HUES6 (cell line): ENCODE measurements around the gene CCL20.

Experiments used
- H3K27ac ChIP-seq: 2 replicates; pipeline ENCODE4 v1.7.0; 2013; ENCODE audit warnings: low read depth, mild to moderate bottlenecking, low read length, inconsistent platforms
- H3K27me3 ChIP-seq: 2 replicates; pipeline ENCODE4 v1.6.1; 2013; ENCODE audit warnings: low read length; ENCODE audit not compliant: control insufficient read depth, insufficient read depth
- H3K36me3 ChIP-seq: 2 replicates; pipeline ENCODE4 v1.6.1; 2013; ENCODE audit warnings: low read length; ENCODE audit not compliant: control insufficient read depth, insufficient read depth
- H3K4me1 ChIP-seq: 2 replicates; pipeline ENCODE4 v1.6.1; 2013; ENCODE audit warnings: low read length; ENCODE audit not compliant: control insufficient read depth, insufficient read depth
- H3K4me3 ChIP-seq: 2 replicates; pipeline ENCODE4 v1.5.1; 2013; ENCODE audit warnings: low read depth, low read length
- H3K9ac ChIP-seq: one replicate; pipeline ENCODE4 v1.6.1; 2013; ENCODE audit warnings: mild to moderate bottlenecking, low read length
- H3K9me3 ChIP-seq: 2 replicates; pipeline ENCODE4 v1.6.1; 2013; ENCODE audit warnings: low read depth, low read length; ENCODE audit not compliant: control insufficient read depth, insufficient read depth

CCL20 gene

GRCh38 chr2:227805578-227805977 lies 8.1 kb upstream of the CCL20 start:
- Histone ChIP-seq H3K4me1 (no peaks in the 10 kb centered on the region; the same call in 1 of the 2 replicates), H3K9ac (no peak overlapping the region), H3K27ac (no peak overlapping the region), H3K4me3 (no peak overlapping the region), H3K9me3 (no peaks in the 10 kb centered on the region), H3K36me3 (no peaks in the 10 kb centered on the region), H3K27me3 (no peaks in the 10 kb centered on the region)

DNA sequence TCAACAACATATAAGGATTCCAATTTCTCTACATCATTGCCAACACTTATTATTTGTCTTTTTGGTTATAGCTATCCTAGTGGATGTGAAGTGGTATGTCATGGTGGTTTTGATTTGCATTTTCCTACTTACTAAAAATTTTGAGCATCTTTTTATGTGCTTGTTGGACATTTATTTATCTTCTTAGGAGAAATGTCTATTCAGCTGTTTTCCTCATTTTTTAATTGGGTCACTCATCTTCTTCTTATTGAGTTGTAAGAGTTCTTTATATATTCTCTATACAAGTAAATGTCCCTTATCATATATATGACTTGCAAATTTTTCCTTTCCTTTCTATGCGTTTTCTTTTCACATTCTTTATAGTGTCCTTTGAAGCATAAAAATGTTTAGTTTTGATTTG lies 4.7 kb upstream of the CCL20 start:
- Histone ChIP-seq H3K4me1 (0 out of 2 replicates have a peak, but pooled peaks cover 4% of the 10 kb centered on the region), H3K27me3 (no peaks in the 10 kb centered on the region), H3K9me3 (no peaks in the 10 kb centered on the region), H3K27ac (no peak overlapping the region), H3K4me3 (no peak overlapping the region), H3K36me3 (no peaks in the 10 kb centered on the region), H3K9ac (no peak overlapping the region)

DNA sequence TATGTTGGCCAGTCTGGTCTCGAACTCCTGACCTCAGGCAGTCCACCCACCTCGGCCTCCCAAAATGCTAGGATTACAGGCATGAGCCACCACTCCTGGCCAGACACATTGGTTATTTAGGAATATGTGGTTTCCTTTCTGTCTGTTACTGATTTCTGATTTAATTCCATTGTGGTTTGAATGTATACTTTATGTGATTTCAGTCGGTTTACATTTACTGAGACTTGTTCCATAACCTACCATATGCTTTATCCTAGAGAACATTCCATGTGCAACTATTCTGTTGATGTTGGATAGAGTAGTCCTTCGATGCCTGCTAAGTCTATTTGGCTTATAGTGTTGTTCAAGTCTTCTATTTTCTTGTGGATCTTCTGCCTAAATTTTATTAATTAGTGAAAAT lies 1.6 kb upstream of the CCL20 start:
- H3K27ac ChIP-seq: no peak overlapping the region
- no peaks in the 10 kb centered on the region for H3K9me3 ChIP-seq
- H3K27me3 ChIP-seq: no peaks in the 10 kb centered on the region
- no peaks in the 10 kb centered on the region for H3K36me3 ChIP-seq
- H3K9ac ChIP-seq: no peak overlapping the region
- H3K4me1 ChIP-seq: 0 out of 2 replicates have a peak, but pooled peaks cover 4% of the 10 kb centered on the region
- H3K4me3 ChIP-seq: no peak overlapping the region

DNA sequence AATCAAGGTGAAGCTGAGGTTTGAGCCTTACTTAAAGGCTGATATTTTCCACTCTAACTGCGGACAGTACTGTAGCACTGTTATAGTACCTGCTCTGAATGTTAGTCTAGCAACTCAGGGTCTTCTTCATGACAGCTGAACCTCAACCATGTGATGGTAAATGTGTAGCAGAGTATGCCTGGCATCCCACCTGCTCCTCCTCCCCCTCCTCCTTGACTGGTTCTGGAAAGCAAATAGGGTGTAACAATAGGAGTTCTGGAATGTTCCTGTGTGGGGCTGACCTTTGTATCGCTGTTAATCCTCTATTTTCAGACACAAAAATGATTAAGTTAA lies 447 bp upstream of the CCL20 start:
- no peaks in the 10 kb centered on the region for H3K9me3 ChIP-seq
- no peak overlapping the region for H3K4me3 ChIP-seq
- no peak overlapping the region for H3K27ac ChIP-seq
- no peaks in the 10 kb centered on the region for H3K36me3 ChIP-seq
- H3K27me3 ChIP-seq: no peaks in the 10 kb centered on the region
- H3K4me1 ChIP-seq: peaks cover 6% of the 10 kb centered on the region; the same call in 1 of the 2 replicates
- H3K9ac ChIP-seq: no peak overlapping the region

GRCh38 chr2:227815066-227815465 lies 1.4 kb downstream of the CCL20 start:
- Histone ChIP-seq H3K4me3 (no peak overlapping the region), H3K36me3 (no peaks in the 10 kb centered on the region), H3K9me3 (no peaks in the 10 kb centered on the region), H3K9ac (no peak overlapping the region), H3K27me3 (no peaks in the 10 kb centered on the region), H3K4me1 (peaks cover 8% of the 10 kb centered on the region; the same call in 1 of the 2 replicates), H3K27ac (no peak overlapping the region)

DNA sequence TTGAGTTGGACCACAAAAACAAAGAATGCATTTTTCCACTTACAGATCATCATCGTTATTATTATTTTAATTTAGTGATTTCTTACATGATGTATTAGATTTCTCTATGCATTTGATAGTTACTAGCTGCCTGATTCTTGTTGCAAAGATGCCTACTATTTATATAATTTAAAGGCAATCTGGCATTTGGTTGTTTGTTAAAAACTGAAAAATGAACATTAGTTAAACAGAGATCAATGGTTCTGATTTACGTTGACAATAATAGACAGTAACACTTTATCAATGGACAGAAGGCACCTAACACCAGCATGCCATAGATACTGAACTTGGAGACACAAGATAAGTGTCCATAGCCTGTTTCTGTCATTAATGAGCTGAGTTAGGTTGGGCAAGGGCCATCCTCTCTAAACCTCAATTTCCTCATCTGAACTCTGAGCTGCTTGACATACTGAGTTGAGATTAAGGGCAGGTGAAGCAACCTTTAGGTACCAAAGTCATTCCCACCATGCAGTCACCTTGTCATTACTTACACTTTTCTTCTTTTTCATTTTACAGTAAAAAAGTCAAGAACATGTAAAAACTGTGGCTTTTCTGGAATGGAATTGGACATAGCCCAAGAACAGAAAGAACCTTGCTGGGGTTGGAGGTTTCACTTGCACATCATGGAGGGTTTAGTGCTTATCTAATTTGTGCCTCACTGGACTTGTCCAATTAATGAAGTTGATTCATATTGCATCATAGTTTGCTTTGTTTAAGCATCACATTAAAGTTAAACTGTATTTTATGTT lies 3.1 kb downstream of the CCL20 start:
- Histone ChIP-seq H3K9ac (no peak overlapping the region), H3K4me1 (peaks cover 8% of the 10 kb centered on the region; the same call in 1 of the 2 replicates), H3K9me3 (no peaks in the 10 kb centered on the region), H3K4me3 (no peak overlapping the region), H3K27ac (no peak overlapping the region), H3K36me3 (no peaks in the 10 kb centered on the region), H3K27me3 (no peaks in the 10 kb centered on the region)

DNA sequence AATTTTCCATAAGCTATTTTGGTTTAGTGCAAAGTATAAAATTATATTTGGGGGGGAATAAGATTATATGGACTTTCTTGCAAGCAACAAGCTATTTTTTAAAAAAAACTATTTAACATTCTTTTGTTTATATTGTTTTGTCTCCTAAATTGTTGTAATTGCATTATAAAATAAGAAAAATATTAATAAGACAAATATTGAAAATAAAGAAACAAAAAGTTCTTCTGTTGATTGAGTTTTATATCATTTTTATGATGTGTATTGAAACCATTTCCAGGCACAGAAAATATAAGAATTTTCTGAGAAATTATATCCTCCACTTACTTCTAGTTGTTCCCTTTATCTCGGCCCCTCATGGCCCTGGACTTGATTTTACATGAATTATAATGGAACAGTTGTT lies 3.7 kb downstream of the CCL20 start:
- H3K9ac ChIP-seq: no peak overlapping the region
- peaks cover 8% of the 10 kb centered on the region; the same call in 1 of the 2 replicates for H3K4me1 ChIP-seq
- H3K4me3 ChIP-seq: no peak overlapping the region
- H3K36me3 ChIP-seq: no peaks in the 10 kb centered on the region
- no peaks in the 10 kb centered on the region for H3K27me3 ChIP-seq
- H3K27ac ChIP-seq: no peak overlapping the region
- no peaks in the 10 kb centered on the region for H3K9me3 ChIP-seq

GRCh38 chr2:227817850-227818674 lies 4.4 kb downstream of the CCL20 start:
- H3K4me1 ChIP-seq: peaks cover 8% of the 10 kb centered on the region; the same call in 1 of the 2 replicates
- H3K4me3 ChIP-seq: no peak overlapping the region
- no peak overlapping the region for H3K27ac ChIP-seq
- no peaks in the 10 kb centered on the region for H3K36me3 ChIP-seq
- no peaks in the 10 kb centered on the region for H3K9me3 ChIP-seq
- no peak overlapping the region for H3K9ac ChIP-seq
- no peaks in the 10 kb centered on the region for H3K27me3 ChIP-seq

DNA sequence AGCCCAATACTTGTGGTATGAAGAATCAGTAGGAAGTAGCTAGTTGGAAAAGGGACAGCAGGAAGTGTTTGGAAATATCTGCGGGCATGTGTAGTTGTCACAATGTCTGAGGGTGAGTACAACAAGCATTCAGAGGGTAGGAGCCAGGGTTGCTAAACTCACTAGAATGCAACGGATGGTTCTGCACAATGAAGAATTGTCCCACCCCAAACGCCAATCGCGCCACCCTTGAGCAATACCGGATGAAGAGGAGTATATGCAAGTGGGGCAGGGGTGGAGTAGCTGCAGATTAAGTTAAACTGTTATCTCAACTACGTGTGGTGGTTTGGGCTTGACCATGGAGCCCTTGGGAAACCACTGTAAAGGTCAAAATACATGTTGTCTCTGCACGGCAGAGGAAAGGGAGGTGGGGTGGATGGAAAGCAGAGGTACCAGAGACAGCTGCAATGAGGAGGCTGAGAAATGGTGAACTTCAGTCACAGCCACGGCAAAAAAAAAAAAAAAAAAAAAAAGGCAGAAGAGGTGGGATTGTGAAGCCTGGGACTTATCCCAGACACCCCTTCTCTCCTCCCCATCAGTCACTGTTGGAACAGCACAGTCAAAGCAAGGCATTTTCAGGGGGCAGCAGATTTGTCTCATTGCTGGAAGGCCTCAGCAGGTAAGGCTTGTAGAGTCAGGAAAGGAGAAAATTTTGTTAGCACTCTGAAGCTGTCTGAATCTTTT lies 5.2 kb downstream of the CCL20 start:
- Histone ChIP-seq H3K9me3 (no peaks in the 10 kb centered on the region), H3K27me3 (no peaks in the 10 kb centered on the region), H3K4me1 (peaks cover 4% of the 10 kb centered on the region; the same call in 1 of the 2 replicates), H3K27ac (no peak overlapping the region), H3K9ac (no peak overlapping the region), H3K36me3 (no peaks in the 10 kb centered on the region), H3K4me3 (no peak overlapping the region)

DNA sequence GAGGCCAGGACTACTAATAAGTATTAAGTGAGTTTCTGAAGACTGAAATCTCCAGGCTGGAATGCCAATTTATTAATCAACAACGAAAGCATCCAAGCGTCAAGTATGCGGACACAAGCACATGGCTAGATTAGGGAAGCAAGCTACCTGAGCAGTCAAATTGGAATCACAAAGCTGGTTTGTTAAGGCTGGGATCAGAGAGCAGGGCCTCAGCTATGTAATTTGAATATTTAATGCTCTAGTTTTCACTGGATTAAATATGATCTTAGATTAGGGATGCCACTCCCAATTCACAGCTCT lies 5.7 kb downstream of the CCL20 start:
- Histone ChIP-seq H3K9me3 (no peaks in the 10 kb centered on the region), H3K27me3 (no peaks in the 10 kb centered on the region), H3K9ac (no peak overlapping the region), H3K4me3 (no peak overlapping the region), H3K27ac (no peak overlapping the region), H3K4me1 (peaks cover 4% of the 10 kb centered on the region; the same call in 1 of the 2 replicates), H3K36me3 (no peaks in the 10 kb centered on the region)
